ENCODE data around the gene STRADA. TPM values are rescaled to one million over a fixed set of nuclear protein-coding genes. Genes with fewer than 3 reads are reported as not detected.

The STRADA gene
- polyA plus RNA-seq, 5 donors = 66.2 to 89.5 (median 75.1) TPM

DNA sequence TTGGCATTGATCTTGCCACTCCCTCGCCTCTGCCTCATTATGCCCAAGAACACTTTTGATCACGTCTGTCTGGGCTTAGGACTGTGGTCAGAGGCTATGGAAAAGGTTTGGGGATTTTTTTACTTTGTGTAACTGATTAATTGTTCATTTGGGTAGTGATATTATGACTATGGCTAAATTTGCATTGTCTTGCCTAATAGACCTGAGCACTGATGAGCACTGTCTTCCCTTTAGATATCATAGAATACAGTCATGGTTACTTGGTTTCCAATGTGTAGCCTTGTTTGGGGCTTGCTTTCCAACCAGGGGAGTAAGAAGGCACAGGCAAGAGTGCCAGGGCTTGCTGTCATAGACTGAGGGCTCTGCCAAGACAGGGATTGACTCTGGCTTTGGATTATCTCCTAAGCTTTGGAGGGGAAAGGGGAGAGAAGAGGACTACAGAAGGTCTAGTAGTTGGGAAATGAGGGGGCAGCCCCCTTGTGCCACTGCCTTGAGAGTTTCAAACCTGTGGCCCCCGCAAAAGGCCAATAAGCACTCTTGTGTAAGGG, 55.4 kb downstream of the STRADA start:
- no peak for DNase-seq

DNA sequence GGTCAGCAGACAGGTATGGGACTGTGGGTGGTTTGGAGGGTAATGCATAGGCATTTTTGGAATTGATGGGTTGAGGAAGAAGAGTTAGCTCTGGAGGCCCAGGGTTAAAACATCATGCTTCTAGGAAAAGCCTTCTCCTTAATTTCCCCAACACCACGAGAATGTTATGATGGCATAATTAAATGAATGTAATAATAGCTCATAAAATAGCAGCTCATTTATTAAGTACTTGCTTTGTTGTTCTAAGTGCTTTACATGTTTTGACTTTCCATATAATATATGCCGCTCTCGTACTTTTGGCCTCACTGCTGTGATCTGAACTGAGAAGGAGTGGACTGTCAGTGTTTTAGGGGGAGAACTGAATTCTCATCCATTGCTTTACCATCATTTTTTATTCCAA, 56.0 kb downstream of the STRADA start:
- DNase-seq = no peak

DNA sequence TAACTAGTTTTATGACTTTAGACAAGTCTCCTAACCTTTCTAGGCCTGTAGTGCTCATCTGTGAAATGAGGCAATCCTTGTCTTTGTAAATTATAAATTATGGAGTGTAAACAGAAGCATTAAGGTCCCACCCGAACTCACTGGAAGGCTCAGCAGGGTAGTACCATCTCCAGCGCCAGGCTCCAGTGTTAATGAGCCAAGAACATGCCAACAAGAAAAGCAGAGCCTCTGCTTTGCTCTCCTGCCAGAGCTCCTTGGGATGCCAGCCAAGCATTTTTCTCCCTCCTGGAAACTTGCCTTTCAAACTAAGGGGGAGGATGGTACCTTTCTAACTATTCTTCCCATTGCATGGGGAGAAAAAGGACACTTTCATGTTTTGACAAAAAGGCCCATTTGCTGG, 56.6 kb downstream of the STRADA start:
- no peak for DNase-seq

DNA sequence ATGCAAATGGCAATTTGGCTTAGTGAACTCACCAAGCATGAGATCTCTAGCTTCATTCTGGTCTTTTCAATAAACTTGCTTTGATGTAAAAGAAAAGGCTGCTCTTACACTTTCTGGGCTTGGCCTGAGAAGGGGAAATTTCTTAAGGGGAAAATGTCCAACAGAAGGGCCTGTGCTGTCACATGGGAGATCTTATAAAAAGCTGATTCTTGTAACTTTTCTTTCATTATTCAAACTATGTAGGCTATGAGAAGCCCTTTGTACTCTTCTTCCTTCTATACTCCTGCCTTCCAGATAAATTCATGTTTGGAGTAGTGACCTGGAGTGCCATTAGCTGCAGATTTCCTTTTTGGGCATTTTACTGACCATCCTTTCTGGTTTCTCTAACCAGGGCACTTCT, 58.6 kb downstream of the STRADA start:
- DNase-seq = no peak

DNA sequence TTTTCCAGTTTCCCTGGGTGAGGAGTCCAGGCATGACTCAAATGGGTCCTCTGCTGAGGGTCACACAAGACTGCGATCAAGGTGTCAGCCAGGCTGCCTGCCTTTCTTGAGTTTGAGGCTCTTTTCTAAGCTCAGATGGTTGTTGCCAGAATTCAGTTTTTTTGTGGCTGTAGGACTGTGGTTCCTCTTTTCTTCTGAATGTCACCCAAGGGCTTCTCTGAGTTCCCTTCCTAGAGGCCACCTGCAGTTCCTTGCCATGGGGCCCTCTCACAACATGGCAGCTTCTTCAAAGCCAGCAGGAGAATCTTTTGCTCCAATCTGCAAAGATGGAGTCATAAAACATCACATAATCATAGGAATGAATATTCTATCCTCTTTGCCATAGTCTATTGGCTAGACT, 59.2 kb downstream of the STRADA start:
- no peak for DNase-seq

- DNase-seq = no peak
These were observed 60.1 kb downstream of the STRADA start for GRCh38 chr17:63681530-63681929.

DNA sequence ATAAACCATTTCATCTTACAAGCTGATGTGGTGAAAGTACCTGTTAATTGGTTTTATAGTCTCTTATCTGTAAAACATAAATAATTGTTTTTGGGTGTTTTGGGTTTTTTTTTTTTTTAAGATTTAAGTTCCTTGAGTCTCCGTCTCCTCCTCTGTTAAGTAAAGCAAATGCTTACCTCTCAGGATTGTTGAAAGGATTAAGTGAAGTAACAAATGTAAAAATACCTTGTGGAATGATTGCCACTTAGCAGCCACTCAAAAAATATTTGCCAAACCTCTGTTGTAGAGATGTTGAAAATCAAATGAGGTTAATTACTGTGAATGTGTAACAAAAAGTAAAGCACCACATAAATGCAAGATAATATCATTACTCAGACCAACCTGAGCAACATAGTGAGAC, 60.9 kb downstream of the STRADA start:
- no peak for DNase-seq

GRCh38 chr17:63679214-63679613, 62.4 kb downstream of the STRADA start:
- DNase-seq = no peak

DNA sequence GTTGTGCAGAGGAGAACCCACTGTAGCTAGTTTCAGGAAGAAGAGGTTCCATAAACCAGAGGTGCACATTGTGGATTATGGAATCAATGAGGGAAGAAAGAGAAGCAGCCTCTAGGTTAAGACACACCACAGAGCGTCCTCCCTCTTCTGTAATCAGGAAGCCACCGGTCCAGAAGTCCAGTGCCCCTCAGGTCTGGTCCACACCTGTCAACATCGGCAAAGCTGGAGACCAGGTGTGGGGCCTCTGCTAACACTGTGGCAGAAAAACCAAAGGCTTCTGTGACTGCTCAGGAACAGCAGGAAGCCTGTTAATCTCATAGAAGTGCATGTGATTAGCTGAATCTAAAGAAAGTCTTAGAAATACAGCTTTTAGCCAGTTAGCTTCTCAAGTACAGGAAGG, 65.0 kb downstream of the STRADA start:
- no peak for DNase-seq

DNA sequence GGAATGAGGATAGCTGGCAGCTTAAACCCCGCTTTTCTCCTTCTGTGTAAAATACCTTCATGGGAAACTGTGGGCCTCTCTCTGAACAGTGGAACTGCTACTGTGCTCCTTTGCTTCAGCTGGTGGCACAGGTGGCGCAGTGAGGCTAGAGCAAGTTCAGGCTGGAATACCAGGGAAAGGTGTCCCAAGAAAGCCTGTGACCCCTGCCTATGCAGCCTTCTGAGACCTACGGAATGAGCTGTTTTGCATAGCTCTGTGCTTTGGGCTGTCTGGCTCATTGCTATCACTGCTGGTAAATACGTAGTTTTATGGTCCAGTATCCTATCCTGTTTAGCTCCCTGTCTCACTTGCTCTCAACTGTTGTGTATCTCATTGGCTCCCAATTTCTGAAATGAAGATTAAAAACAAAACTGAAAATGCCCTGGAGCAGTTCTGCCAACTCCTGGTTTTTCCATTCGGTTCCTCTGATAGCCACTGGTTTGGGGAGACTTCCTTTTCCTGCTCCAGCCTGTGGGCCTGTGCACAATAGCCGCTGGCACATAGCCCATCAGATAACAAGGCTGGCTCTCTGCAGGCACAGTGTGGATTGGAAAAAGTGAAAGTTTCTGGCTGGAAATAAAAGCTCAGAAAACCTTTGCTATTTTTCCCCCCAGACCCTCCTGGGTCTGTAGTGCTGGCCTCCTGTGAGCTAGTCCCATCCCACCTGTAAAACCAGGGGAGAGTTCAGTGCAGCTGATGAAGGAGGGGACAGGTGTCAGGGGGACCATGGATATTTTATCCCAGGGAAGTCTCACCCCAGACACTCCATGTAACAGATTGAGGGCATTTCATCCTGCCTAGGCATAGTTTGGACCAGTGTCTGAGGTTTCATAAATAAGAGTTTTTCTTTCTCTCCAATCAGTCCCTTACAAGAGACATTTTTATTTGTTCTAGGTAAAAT, 65.7 kb downstream of the STRADA start:
- DNase-seq = peak; percentile 80 to 83

- no peak for DNase-seq
These were observed 66.4 kb downstream of the STRADA start for GRCh38 chr17:63675231-63675606.

DNA sequence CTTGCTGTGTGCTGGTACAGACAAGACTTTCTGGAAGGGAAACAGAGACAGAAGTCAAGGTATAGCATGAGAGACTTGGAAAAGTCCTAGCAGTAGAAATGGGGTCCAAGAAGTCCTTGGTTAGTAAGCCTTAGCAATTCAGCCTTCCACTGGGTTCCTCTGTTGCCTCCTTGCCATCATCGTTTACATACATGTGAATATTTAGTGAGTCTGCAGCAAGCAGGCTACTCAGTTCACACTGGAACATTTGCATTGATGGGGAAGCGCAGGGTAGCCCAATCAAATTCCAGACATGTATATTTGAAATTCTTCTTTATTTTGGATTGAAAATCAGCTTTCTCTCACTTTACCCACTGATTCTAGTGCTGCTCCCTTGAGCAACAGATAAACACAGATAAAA, 68.7 kb downstream of the STRADA start:
- no peak for DNase-seq

DNA sequence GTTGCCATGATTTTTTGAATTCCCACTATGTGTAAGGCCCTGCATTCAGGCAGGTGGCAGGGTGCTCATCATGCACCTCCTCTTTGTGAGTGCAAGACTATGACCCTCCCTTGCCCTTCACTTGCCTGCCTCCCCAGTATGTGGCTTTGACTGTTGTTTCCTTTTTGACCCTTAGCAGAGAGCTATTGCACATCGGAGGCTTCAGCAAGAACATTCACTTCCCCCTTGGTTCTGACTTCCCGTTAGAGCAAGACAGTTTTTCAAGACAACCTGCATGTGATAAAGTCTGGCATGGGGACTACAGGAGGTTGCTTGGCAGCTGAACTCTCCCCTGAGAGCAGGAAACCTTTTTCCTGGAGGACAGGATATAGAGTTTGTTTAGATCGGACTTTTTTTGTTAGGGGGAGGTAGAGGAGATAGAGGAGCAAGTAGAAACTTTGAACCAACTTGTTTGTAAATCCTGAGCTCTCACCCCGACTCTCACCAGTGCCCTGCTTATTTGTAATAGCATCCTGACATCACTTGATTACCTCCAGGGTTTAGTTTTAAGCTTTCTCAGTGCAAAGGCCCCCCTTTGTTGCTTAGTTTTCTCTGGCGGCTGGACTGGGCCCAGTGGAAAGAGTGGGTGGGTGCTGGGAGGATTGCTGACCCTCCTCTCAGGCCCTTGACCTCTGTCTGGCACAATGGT, 75.9 kb downstream of the STRADA start:
- no peak for DNase-seq

DNA sequence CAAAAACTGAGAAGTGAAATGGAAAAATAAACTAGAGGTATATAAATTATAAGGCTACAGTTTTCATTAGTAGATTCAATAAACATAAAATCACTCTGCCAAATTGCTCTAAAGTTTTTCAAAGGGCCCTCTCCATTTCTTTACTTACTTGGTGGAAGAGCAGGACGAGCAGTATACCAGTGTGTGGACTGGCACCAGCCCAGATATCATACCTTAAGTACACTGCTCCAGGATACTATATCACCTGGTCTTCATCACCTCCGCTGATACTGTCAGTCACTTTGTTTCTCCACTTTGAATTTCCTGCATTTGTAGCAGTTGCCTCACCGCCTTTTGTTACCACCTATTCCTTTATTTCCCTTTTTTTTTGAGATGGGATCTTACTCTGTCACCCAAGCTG, 81.7 kb downstream of the STRADA start:
- DNase-seq = no peak

- no peak for DNase-seq
These were observed 83.2 kb downstream of the STRADA start for GRCh38 chr17:63658366-63658765.

- DNase-seq = no peak
These were observed 83.8 kb downstream of the STRADA start for GRCh38 chr17:63657786-63658185.

DNA sequence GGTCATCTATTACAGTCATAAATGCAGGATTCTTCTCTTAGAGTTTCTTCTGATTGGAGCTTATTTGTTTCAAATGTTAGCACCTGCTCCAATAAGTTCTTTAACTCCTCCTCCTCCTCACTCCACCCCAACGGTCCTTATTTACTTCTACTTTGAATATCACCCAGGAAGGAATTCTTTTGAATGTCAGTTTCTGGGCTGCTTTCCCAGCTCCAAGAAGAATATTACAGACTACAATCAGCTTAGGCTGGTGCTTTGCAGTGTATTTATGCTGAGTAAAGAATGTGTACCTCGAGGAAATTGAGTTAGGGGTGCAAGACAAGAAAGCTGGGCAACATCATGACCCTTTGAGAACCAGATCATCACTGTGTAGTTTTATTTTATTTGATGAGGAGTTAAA, 88.5 kb downstream of the STRADA start:
- peak; percentile 22 to 29 for DNase-seq

Other genes with a start within 250 kb of the STRADA start
- 1 to 10 TPM in 3 of 5 donors, under 1 TPM in 2; 0.59 to 1.4 (median 1.0) TPM for gene KCNH6, start 218.4 kb downstream of the STRADA start, polyA plus RNA-seq (ENCODE audit: insufficient read depth in 1 of 5, insufficient read length in 5 of 5, low replicate concordance in 1 of 5)
- 100 to 1,000 TPM in 2 of 5 donors, 10 to 100 TPM in 3; 82.7 to 104 (median 95.6) TPM for gene DCAF7, start 191.3 kb downstream of the STRADA start, polyA plus RNA-seq (ENCODE audit: insufficient read depth in 1 of 5, insufficient read length in 5 of 5, low replicate concordance in 1 of 5)
- 10 to 100 TPM; 16.1 to 19.2 (median 16.8) TPM for gene TACO1, start 140.9 kb downstream of the STRADA start, polyA plus RNA-seq (ENCODE audit: insufficient read depth in 1 of 5, insufficient read length in 5 of 5, low replicate concordance in 1 of 5)
- gene MAP3K3, start 119.4 kb downstream of the STRADA start, polyA plus RNA-seq (ENCODE audit: insufficient read depth in 1 of 5, insufficient read length in 5 of 5, low replicate concordance in 1 of 5) = 10 to 100 TPM; 36.3 to 43.0 (median 39.9) TPM
- gene LIMD2, start 41.7 kb downstream of the STRADA start, polyA plus RNA-seq (ENCODE audit: insufficient read depth in 1 of 5, insufficient read length in 5 of 5, low replicate concordance in 1 of 5) = 10 to 100 TPM; 26.0 to 49.7 (median 33.7) TPM
- 100 to 1,000 TPM in 1 of 5 donors, 10 to 100 TPM in 4; 79.7 to 107 (median 85.9) TPM for gene CCDC47, start 31.8 kb upstream of the STRADA start, polyA plus RNA-seq (ENCODE audit: insufficient read depth in 1 of 5, insufficient read length in 5 of 5, low replicate concordance in 1 of 5)
- 100 to 1,000 TPM; 169 to 235 (median 228) TPM for gene DDX42, start 32.4 kb upstream of the STRADA start, polyA plus RNA-seq (ENCODE audit: insufficient read depth in 1 of 5, insufficient read length in 5 of 5, low replicate concordance in 1 of 5)
- 100 to 1,000 TPM; 130 to 146 (median 142) TPM for gene PSMC5, start 85.6 kb upstream of the STRADA start, polyA plus RNA-seq (ENCODE audit: insufficient read depth in 1 of 5, insufficient read length in 5 of 5, low replicate concordance in 1 of 5)
- 10 to 100 TPM; 48.7 to 81.2 (median 70.0) TPM for gene FTSJ3, start 85.9 kb upstream of the STRADA start, polyA plus RNA-seq (ENCODE audit: insufficient read depth in 1 of 5, insufficient read length in 5 of 5, low replicate concordance in 1 of 5)
- gene SMARCD2, start 100.9 kb upstream of the STRADA start, polyA plus RNA-seq (ENCODE audit: insufficient read depth in 1 of 5, insufficient read length in 5 of 5, low replicate concordance in 1 of 5) = 100 to 1,000 TPM; 111 to 147 (median 133) TPM
- 1 to 10 TPM in 1 of 5 donors, under 1 TPM in 1, not detected in 3; 0.88 to 5.8 TPM for gene CSH2, start 131.9 kb upstream of the STRADA start, polyA plus RNA-seq (ENCODE audit: insufficient read depth in 1 of 5, insufficient read length in 5 of 5, low replicate concordance in 1 of 5)
- not detected for gene GH2, start 140.1 kb upstream of the STRADA start, polyA plus RNA-seq (ENCODE audit: insufficient read depth in 1 of 5, insufficient read length in 5 of 5, low replicate concordance in 1 of 5)
- gene CSH1, start 154.8 kb upstream of the STRADA start, polyA plus RNA-seq (ENCODE audit: insufficient read depth in 1 of 5, insufficient read length in 5 of 5, low replicate concordance in 1 of 5) = 1 to 10 TPM in 2 of 5 donors, under 1 TPM in 3; 0.32 to 9.5 (median 0.57) TPM
- under 1 TPM in 1 of 5 donors, not detected in 4; 0.74 TPM for gene CSHL1, start 169.5 kb upstream of the STRADA start, polyA plus RNA-seq (ENCODE audit: insufficient read depth in 1 of 5, insufficient read length in 5 of 5, low replicate concordance in 1 of 5)
- gene GH1, start 177.0 kb upstream of the STRADA start, polyA plus RNA-seq (ENCODE audit: insufficient read depth in 1 of 5, insufficient read length in 5 of 5, low replicate concordance in 1 of 5) = not detected
- gene CD79B, start 190.5 kb upstream of the STRADA start, polyA plus RNA-seq (ENCODE audit: insufficient read depth in 1 of 5, insufficient read length in 5 of 5, low replicate concordance in 1 of 5) = 1 to 10 TPM; 1.0 to 4.2 (median 1.9) TPM
- 1 to 10 TPM in 2 of 5 donors, under 1 TPM in 3; 0.36 to 2.2 (median 0.63) TPM for gene SCN4A, start 231.1 kb upstream of the STRADA start, polyA plus RNA-seq (ENCODE audit: insufficient read depth in 1 of 5, insufficient read length in 5 of 5, low replicate concordance in 1 of 5)

All from right lung (tissue), 5 donors.